Vagina (tissue), 2 donors: ENCODE results near the gene PHLDB1. TPM values are rescaled to one million over a fixed set of nuclear protein-coding genes. Genes with fewer than 3 reads are reported as not detected.

ENCODE experiments used
- DNase-seq, 2 donors: peaks; one replicate each; pipeline ENCODE4 v3.0.0-alpha.2; 2017; ENCODE audit errors: extremely low spot score in 2 of 2
- H3K27ac ChIP-seq: fragments of 200-600 bp; sonication (generic); one replicate; pipeline ENCODE4 v1.5.1; 2019
- H3K27me3 ChIP-seq: fragments of 200-600 bp; sonication (generic); one replicate; pipeline ENCODE4 v1.5.1; 2019
- H3K36me3 ChIP-seq, 2 donors: fragments of 200-600 bp; sonication (generic); one replicate each; pipeline ENCODE4 v1.5.1; 2017 to 2019
- H3K4me1 ChIP-seq: fragments of 200-600 bp; sonication (generic); one replicate; pipeline ENCODE4 v1.5.1; 2019
- H3K4me3 ChIP-seq, 2 donors: fragments of 200-600 bp; sonication (generic); 1 replicate in 1 of 2; 2 replicates in 1 of 2; pipeline ENCODE4 v1.5.1; 2016 to 2019
- H3K9me3 ChIP-seq: fragments of 200-600 bp; sonication (generic); one replicate; pipeline ENCODE4 v1.5.1; 2019
- POLR2A ChIP-seq, 2 donors: fragments of 450-650 bp; IDR thresholded peaks; one replicate each; pipeline ENCODE4 v1.6.1; 2017; ENCODE audit warnings: antibody characterized with exemption in 2 of 2, mild to moderate bottlenecking in 2 of 2, moderate library complexity in 2 of 2
- POLR2AphosphoS5 ChIP-seq, 2 donors: sonication (generic); formaldehyde crosslinking; IDR thresholded peaks; one replicate each; pipeline ENCODE4 v1.9.0; 2017; ENCODE audit warnings: antibody characterized with exemption in 2 of 2, mild to moderate bottlenecking in 2 of 2, low read depth in 1 of 2; ENCODE audit not compliant: insufficient read depth in 1 of 2
- intact Hi-C: fragments of 100-400 bp; cut with DNase I; formaldehyde crosslinking; loops from one replicate; pipeline ENCODE4 v1.15.1; 2023
- total RNA-seq: library from RNA; depleted of rRNA; stranded (reverse); fragments of >200 nt; gene quantifications from one replicate; pipeline ENCODE4 v1.2.3, GENCODE V29; 2016
- TF ChIP-seq, protein P1 (sequence below), 3 experiments: fragments of 450-650 bp in 2 of 3; fragments of 200-600 bp in 1 of 3; sonication (generic) in 1 of 3; IDR thresholded peaks; one replicate each; pipeline ENCODE4 v1.5.1; 2017 to 2019; ENCODE audit warnings: antibody characterized with exemption in 3 of 3, mild to moderate bottlenecking in 2 of 3, moderate library complexity in 2 of 3

Gene PHLDB1
- total RNA-seq, 1 donor from 2014 or later: 119 TPM

- Histone ChIP-seq H3K27ac (no peak overlapping the region), H3K36me3 (peaks cover 0 to 21% of the 10 kb centered on the region in 2 donors), H3K27me3 (no peaks in the 10 kb centered on the region), H3K4me1 (peaks cover 28% of the 10 kb centered on the region), H3K9me3 (no peaks in the 10 kb centered on the region), H3K4me3 (no peak overlapping the region)
- intact Hi-C loops: no loop called here
- no peak for TF ChIP-seq POLR2A (IDR thresholded peaks at IDR 0.05)
- no peak for TF ChIP-seq POLR2AphosphoS5 (IDR thresholded peaks at IDR 0.05; ENCODE audit: insufficient read depth in 1 of 2, low read depth in 1 of 2)
- TF ChIP-seq, protein P1, sequence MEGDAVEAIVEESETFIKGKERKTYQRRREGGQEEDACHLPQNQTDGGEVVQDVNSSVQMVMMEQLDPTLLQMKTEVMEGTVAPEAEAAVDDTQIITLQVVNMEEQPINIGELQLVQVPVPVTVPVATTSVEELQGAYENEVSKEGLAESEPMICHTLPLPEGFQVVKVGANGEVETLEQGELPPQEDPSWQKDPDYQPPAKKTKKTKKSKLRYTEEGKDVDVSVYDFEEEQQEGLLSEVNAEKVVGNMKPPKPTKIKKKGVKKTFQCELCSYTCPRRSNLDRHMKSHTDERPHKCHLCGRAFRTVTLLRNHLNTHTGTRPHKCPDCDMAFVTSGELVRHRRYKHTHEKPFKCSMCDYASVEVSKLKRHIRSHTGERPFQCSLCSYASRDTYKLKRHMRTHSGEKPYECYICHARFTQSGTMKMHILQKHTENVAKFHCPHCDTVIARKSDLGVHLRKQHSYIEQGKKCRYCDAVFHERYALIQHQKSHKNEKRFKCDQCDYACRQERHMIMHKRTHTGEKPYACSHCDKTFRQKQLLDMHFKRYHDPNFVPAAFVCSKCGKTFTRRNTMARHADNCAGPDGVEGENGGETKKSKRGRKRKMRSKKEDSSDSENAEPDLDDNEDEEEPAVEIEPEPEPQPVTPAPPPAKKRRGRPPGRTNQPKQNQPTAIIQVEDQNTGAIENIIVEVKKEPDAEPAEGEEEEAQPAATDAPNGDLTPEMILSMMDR (IDR thresholded peaks at IDR 0.05): no peak
- no peak for DNase-seq
These were observed 29.3 kb downstream of the PHLDB1 start for GRCh38 chr11:118636569-118637290.

GRCh38 chr11:118638726-118639125 lies 31.3 kb downstream of the PHLDB1 start:
- no peaks in the 10 kb centered on the region for H3K27me3 ChIP-seq
- H3K4me3 ChIP-seq: no peak overlapping the region
- intact Hi-C loops: no loop called here
- no peaks in the 10 kb centered on the region for H3K9me3 ChIP-seq
- peaks cover 0 to 32% of the 10 kb centered on the region in 2 donors for H3K36me3 ChIP-seq
- TF ChIP-seq, protein P1 (IDR thresholded peaks at IDR 0.05): no peak
- no peak for TF ChIP-seq POLR2AphosphoS5 (IDR thresholded peaks at IDR 0.05; ENCODE audit: insufficient read depth in 1 of 2, low read depth in 1 of 2)
- no peak for DNase-seq
- H3K4me1 ChIP-seq: peaks cover 16% of the 10 kb centered on the region
- H3K27ac ChIP-seq: no peak overlapping the region

DNA sequence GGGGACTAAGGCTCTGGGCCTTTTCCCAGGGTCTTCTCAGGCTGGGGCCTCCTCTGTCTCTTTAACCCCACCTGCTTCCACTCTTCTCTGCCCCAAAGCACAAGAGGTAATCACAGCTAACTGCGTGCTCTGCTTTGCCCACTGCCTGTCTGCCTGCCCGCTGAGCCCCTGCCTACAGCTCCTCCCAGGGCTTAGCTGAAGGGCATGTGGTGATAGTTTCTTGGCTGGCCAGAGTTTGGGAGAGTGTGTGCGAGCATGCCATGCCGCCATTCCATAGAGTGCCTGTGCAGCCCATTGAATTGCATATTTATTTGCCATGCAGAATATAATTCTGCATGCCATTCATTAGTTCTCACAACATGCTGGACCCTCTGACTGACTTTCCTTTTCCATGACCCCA lies 32.5 kb downstream of the PHLDB1 start:
- Histone ChIP-seq H3K4me3 (no peak overlapping the region), H3K27me3 (no peaks in the 10 kb centered on the region), H3K9me3 (no peaks in the 10 kb centered on the region), H3K4me1 (peaks cover 5% of the 10 kb centered on the region), H3K27ac (no peak overlapping the region), H3K36me3 (peaks cover 0 to 43% of the 10 kb centered on the region in 2 donors)
- DNase-seq: no peak
- intact Hi-C loops: no loop called here
- TF ChIP-seq POLR2A (IDR thresholded peaks at IDR 0.05) (no peak), POLR2AphosphoS5 (IDR thresholded peaks at IDR 0.05; ENCODE audit: insufficient read depth in 1 of 2, low read depth in 1 of 2) (no peak)
- TF ChIP-seq, protein P1 (IDR thresholded peaks at IDR 0.05): no peak

DNA sequence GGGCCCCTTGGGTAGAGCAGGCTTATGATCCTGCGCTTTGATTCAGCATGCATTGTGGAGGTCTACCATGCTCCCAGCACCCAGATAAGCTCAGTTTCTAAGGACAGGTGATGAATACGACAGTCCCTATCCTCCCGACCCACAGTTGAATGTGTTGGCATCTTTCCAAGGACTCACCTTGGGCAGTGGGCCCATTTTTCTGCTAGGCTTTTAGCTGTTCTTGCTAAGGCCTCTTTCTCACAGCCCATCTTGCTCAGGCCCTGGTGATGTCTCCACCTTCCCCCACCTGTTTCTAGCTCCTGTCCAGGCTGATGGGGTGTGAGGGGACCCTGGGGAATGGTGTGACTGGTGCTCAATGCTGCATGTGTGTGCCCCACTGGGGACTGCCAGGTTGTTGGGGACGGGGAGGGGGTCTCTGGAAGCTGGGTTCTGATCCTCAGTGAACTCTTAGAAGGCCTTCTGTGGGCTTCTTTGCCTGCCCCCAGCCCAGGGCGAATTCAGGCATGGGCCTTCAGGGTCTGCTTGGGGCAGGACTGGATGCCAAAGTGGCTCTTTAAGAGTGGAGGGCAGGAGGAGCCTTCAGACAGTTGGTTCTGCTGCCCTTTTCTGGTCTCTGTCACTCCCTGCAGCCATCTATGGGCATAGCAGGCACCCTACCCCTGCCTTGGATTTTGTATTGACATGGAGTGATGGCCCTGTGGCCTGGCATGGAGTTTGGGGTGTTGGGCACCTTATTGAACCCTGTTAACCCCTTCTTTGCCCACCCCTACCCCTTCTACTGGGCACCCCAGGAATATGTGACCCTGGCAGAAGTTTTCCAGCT lies 33.1 kb downstream of the PHLDB1 start:
- Histone ChIP-seq H3K4me3 (no peak overlapping the region), H3K27me3 (no peaks in the 10 kb centered on the region), H3K36me3 (peaks cover 0 to 49% of the 10 kb centered on the region in 2 donors), H3K9me3 (no peaks in the 10 kb centered on the region), H3K27ac (no peak overlapping the region), H3K4me1 (no peaks in the 10 kb centered on the region)
- TF ChIP-seq POLR2AphosphoS5 (IDR thresholded peaks at IDR 0.05; ENCODE audit: insufficient read depth in 1 of 2, low read depth in 1 of 2) (no peak), POLR2A (IDR thresholded peaks at IDR 0.05) (no peak)
- TF ChIP-seq, protein P1 (IDR thresholded peaks at IDR 0.05): no peak
- DNase-seq: no peak
- intact Hi-C loops: no loop called here
